Endothelial cell of umbilical vein (primary cell): ENCODE data around the gene CUZD1.

Experiments
- EZH2 ChIP-seq: IDR thresholded peaks from 2 replicates; pipeline ENCODE4 v1.6.1; 2012; ENCODE audit warnings: borderline replicate concordance, low read depth, mild to moderate bottlenecking, moderate library complexity, low read length, inconsistent platforms; ENCODE audit not compliant: severe bottlenecking
- FOS ChIP-seq: IDR thresholded peaks from 2 replicates; pipeline ENCODE4 v1.6.1; 2011; ENCODE audit warnings: mild to moderate bottlenecking, low read length, moderate library complexity, borderline replicate concordance; ENCODE audit not compliant: insufficient read depth
- GATA2 ChIP-seq: IDR thresholded peaks from 2 replicates; pipeline ENCODE4 v1.7.0; 2011; ENCODE audit warnings: low read depth, mild to moderate bottlenecking, moderate library complexity, mixed read lengths, low read length; ENCODE audit not compliant: insufficient read length, insufficient read depth
- JUN ChIP-seq: IDR thresholded peaks from 2 replicates; pipeline ENCODE4 v1.6.1; 2011; ENCODE audit warnings: borderline replicate concordance, low read depth; ENCODE audit not compliant: insufficient read length, insufficient read depth
- MYC ChIP-seq: IDR thresholded peaks from one replicate; pipeline ENCODE4 v1.6.1; 2011; ENCODE audit warnings: mild to moderate bottlenecking, low read depth, low read length
- POLR2A ChIP-seq: IDR thresholded peaks from 2 replicates; pipeline ENCODE4 v1.6.1; 2012; ENCODE audit warnings: low read depth, mild to moderate bottlenecking, control low read depth, low read length
- POLR2AphosphoS5 ChIP-seq: IDR thresholded peaks from 2 replicates; pipeline ENCODE4 v1.6.1; 2012; ENCODE audit warnings: low read depth, mild to moderate bottlenecking, control low read depth, low read length, moderate library complexity; ENCODE audit not compliant: insufficient read depth
- TF ChIP-seq, protein P1 (sequence below), 2 donors: IDR thresholded peaks; 1 replicate in 1 of 2; 2 replicates in 1 of 2; pipeline ENCODE4 v1.5.1; 2011; ENCODE audit warnings: low read length in 2 of 2, mild to moderate bottlenecking in 2 of 2, moderate library complexity in 2 of 2, control low read depth in 1 of 2, inconsistent platforms in 1 of 2, low read depth in 1 of 2; ENCODE audit not compliant: insufficient read depth in 1 of 2; ENCODE audit errors: extremely low read depth in 1 of 2
- TF ChIP-seq, protein P2 (sequence below): IDR thresholded peaks from 2 replicates; pipeline ENCODE4 v1.6.1; 2011; ENCODE audit not compliant: insufficient read depth, insufficient read length

DNA sequence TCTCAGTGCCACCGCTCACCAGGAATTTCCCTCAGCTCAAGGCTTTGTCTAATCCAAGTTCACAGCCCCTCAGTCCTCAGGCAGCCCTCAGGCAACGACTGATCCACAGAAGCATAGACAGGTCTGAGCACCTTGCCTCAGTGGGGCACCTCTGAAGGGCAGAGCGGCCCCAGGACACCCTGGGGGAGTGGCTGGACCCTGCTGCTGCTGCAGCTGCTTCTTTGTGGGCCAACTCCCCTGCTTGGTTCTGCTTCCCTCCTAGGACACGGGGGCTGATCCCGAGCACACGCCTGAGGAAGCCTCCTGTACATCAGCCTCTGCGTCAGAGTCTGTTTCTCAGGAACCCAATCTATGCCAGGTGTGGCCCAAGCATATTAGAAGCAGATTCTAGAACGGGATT, 16.2 kb downstream of the CUZD1 start:
- TF ChIP-seq, protein P1, sequence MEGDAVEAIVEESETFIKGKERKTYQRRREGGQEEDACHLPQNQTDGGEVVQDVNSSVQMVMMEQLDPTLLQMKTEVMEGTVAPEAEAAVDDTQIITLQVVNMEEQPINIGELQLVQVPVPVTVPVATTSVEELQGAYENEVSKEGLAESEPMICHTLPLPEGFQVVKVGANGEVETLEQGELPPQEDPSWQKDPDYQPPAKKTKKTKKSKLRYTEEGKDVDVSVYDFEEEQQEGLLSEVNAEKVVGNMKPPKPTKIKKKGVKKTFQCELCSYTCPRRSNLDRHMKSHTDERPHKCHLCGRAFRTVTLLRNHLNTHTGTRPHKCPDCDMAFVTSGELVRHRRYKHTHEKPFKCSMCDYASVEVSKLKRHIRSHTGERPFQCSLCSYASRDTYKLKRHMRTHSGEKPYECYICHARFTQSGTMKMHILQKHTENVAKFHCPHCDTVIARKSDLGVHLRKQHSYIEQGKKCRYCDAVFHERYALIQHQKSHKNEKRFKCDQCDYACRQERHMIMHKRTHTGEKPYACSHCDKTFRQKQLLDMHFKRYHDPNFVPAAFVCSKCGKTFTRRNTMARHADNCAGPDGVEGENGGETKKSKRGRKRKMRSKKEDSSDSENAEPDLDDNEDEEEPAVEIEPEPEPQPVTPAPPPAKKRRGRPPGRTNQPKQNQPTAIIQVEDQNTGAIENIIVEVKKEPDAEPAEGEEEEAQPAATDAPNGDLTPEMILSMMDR (IDR thresholded peaks at IDR 0.05; ENCODE audit: extremely low read depth in 1 of 2, insufficient read depth in 1 of 2, low read depth in 1 of 2, low read length in 2 of 2): no peak
- no peak for TF ChIP-seq EZH2
- no peak for TF ChIP-seq GATA2
- TF ChIP-seq POLR2A: no peak
- TF ChIP-seq POLR2AphosphoS5: no peak
- TF ChIP-seq MYC: no peak
- TF ChIP-seq FOS: no peak
- no peak for TF ChIP-seq JUN
- TF ChIP-seq, protein P2, sequence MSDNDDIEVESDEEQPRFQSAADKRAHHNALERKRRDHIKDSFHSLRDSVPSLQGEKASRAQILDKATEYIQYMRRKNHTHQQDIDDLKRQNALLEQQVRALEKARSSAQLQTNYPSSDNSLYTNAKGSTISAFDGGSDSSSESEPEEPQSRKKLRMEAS: no peak
